Measurements from ENCODE around the gene DNAJC18. TPM values are rescaled to one million over a fixed set of nuclear protein-coding genes. Genes with fewer than 3 reads are reported as not detected.

DNAJC18 gene
- total RNA-seq, 3 donors from 2014 or later: 4.2 to 10.3 (median 5.1) TPM

DNA sequence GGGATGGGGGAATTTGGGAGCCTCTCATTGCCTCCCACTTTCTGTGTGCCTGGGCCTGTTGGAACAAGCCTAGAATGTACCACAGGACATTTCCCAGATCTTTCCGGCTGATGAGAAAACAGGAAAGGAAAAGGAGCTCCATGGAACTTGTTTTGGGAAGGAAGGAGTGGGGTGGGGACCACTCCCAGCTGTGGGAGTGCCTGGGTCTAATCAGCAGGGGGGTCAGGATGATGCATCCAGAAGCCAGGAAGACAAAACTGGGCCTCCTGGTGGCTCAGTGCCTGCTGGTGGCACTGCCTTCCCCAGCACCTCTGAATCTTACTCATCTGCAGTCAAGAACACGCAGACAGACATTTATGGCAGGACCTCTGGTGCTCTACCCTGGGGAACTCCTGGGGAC, 34.2 kb upstream of the DNAJC18 start:
- no peak for ATAC-seq
- no peaks in the 10 kb centered on the region for H3K9me3 ChIP-seq
- H3K4me3 ChIP-seq: no peak overlapping the region
- H3K4me1 ChIP-seq (ENCODE audit: low read depth): peaks cover 17% of the 10 kb centered on the region
- TF ChIP-seq, protein P1, sequence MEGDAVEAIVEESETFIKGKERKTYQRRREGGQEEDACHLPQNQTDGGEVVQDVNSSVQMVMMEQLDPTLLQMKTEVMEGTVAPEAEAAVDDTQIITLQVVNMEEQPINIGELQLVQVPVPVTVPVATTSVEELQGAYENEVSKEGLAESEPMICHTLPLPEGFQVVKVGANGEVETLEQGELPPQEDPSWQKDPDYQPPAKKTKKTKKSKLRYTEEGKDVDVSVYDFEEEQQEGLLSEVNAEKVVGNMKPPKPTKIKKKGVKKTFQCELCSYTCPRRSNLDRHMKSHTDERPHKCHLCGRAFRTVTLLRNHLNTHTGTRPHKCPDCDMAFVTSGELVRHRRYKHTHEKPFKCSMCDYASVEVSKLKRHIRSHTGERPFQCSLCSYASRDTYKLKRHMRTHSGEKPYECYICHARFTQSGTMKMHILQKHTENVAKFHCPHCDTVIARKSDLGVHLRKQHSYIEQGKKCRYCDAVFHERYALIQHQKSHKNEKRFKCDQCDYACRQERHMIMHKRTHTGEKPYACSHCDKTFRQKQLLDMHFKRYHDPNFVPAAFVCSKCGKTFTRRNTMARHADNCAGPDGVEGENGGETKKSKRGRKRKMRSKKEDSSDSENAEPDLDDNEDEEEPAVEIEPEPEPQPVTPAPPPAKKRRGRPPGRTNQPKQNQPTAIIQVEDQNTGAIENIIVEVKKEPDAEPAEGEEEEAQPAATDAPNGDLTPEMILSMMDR (IDR thresholded peaks at IDR 0.05): no peak
- no peak for DNase-seq
- no peaks in the 10 kb centered on the region for H3K36me3 ChIP-seq (ENCODE audit: low read depth)
- intact Hi-C loops (cut with DNase I, micrococcal nuclease): no loop called here

DNA sequence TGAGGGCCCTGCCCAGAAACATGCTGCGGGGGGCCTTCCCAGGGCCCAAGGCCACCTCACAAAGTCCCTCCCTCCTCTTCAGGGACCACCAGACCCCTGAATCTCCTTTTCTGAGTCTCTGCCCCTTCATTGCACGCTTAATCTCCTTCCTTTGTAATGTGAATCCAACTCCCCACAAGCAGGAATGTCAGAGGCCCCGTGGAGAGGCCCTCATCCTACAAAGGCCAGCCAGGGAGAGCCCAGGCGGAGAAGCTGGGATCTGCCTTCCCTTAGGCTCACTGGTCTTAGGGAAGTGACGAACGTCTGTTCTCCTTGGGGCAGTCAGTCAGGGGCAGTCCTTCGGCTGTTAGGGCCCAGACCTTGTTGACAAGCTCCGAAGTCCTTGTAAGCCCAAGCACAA, 33.8 kb upstream of the DNAJC18 start:
- Histone ChIP-seq H3K36me3 (ENCODE audit: low read depth) (no peaks in the 10 kb centered on the region), H3K4me3 (no peak overlapping the region), H3K4me1 (ENCODE audit: low read depth) (peaks cover 17% of the 10 kb centered on the region), H3K9me3 (no peaks in the 10 kb centered on the region)
- intact Hi-C loops (cut with DNase I, micrococcal nuclease): no loop called here
- TF ChIP-seq, protein P1 (IDR thresholded peaks at IDR 0.05): no peak
- ATAC-seq: no peak
- no peak for DNase-seq

DNA sequence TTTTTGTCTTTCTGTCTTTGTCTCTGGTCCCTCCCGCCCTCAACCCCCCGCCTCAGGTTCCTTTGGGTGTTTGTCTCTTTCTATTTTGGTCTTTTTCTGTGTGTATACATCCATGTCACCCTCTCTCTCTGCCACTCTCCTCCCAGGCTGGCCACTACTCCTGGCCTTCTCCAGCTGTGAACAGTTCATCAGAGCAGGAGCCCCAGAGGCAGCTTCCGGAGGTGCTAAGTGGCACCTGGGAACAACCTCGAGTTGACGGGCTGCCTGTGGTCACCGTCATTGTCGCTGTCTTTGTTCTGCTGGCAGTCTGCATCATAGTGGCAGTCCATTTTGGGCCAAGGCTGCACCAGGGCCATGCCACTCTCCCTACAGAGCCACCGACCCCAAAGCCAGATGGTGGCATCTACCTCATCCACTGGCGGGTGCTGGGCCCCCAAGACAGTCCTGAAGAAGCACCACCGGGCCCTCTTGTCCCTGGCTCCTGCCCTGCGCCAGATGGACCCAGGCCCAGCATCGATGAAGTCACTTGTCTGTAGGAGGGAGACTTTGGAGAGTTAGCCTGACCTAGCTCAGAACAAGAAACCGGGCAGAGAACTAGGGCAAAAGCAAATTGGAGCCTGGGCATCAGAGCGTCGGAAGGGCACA, 33.2 kb upstream of the DNAJC18 start:
- Histone ChIP-seq H3K36me3 (ENCODE audit: low read depth) (no peaks in the 10 kb centered on the region), H3K9me3 (no peaks in the 10 kb centered on the region), H3K4me3 (no peak overlapping the region), H3K4me1 (ENCODE audit: low read depth) (peaks cover 17% of the 10 kb centered on the region)
- ATAC-seq: no peak
- DNase-seq: no peak
- intact Hi-C loops (cut with DNase I, micrococcal nuclease): no loop called here
- TF ChIP-seq, protein P1 (IDR thresholded peaks at IDR 0.05): no peak

DNA sequence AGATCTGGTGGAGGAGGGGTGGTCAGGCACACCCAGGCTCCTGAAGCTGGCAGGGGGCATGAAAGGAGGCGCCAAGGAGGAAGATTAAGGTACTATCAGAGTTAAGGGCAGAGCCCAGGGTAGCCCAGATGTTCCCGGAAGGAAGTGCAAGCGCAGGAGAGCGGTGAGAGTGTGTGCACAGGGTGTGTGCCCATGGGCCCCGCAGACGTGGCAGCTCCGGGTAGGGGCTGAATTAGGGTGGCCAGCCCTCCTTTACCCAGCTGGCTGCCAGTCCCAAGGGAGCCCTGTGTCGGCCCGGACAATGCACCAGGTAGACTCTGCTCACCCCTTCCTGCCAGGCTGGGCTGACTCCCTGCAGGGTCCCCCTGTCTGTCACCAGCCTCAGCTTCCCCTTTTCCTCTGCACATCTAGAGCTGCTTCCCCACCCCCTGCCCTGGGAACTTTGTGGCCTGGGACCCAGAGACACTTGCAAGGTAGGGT, 31.5 kb upstream of the DNAJC18 start, which contains the start of gene SMIM33:
SMIM33 (plus strand) TSS at position 184 of the 480 bp plus-strand sequence; CDS start at position 302, 118 bp downstream.
- intact Hi-C loops (cut with DNase I, micrococcal nuclease): no loop called here
- peak; percentile 78 to 82 (median 82) for DNase-seq

DNA sequence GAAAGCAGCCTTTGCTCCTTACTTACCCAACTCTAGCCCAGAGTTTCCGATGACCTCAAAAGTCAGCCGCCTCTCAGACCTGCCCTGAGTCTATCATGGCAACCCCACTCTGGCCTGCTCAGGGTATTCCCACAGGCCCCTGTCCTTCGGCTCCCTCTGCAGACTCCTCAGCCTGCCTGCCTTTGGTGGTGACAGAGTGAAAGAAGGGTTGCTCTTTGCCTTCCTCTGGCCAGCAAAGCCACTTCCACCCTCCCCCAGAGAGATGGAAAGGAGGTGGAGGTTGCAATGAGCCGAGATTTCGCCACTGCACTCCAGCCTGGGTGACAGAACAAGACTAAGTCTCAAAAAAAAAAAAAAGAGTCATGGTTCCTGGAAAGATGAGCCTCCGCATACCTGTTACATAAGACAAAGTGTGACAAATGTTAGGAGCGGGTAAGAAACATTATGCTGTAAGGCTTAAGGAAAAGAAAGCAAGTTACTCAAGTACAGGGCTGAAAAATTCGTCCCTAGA, 29.2 kb upstream of the DNAJC18 start:
- TF ChIP-seq, protein P1 (IDR thresholded peaks at IDR 0.05): no peak
- DNase-seq (no peak), ATAC-seq (peak; percentile 28)
- H3K4me3 ChIP-seq: no peak overlapping the region
- no peaks in the 10 kb centered on the region for H3K36me3 ChIP-seq (ENCODE audit: low read depth)
- H3K9me3 ChIP-seq: no peaks in the 10 kb centered on the region
- intact Hi-C loops (cut with DNase I, micrococcal nuclease): no loop called here
- H3K4me1 ChIP-seq (ENCODE audit: low read depth): peaks cover 3% of the 10 kb centered on the region

More for the DNA sequence above, 31.5 kb upstream of the DNAJC18 start, which contains the start of gene SMIM33:
- peak; percentile 88 for ATAC-seq
- Histone ChIP-seq H3K9me3 (no peaks in the 10 kb centered on the region), H3K4me1 (ENCODE audit: low read depth) (peaks cover 16% of the 10 kb centered on the region), H3K36me3 (ENCODE audit: low read depth) (no peaks in the 10 kb centered on the region), H3K4me3 (no peak within 1 kb of the TSS)
- TF ChIP-seq, protein P1 (IDR thresholded peaks at IDR 0.05): no peak
